ENCODE data around the gene RECK.
A peak's percentile ranks its signal among the peaks of the same experiment; 100 is the strongest.
"Not testable (repeated sequence)": the region's sequence is repeated elsewhere in the genome, so short reads cannot be mapped to it uniquely, and the experiment has no call there.

Gene RECK

GRCh38 chr9:36118201-36118600 is 81.5 kb downstream of the RECK start:
- no peak for DNase-seq (ENCODE audit: low read depth)

GRCh38 chr9:36118706-36119105 is 82.0 kb downstream of the RECK start:
- no peak for DNase-seq (ENCODE audit: low read depth)

- no peak for DNase-seq (ENCODE audit: low read depth)
Observed at GRCh38 chr9:36119476-36119875, 82.8 kb downstream of the RECK start.

GRCh38 chr9:36120705-36121104 is 84.0 kb downstream of the RECK start:
- DNase-seq (ENCODE audit: low read depth) = no peak

GRCh38 chr9:36121971-36122370 is 85.3 kb downstream of the RECK start:
- DNase-seq (ENCODE audit: low read depth) = no peak

- no peak for DNase-seq (ENCODE audit: low read depth)
Observed at GRCh38 chr9:36123515-36123914, 86.8 kb downstream of the RECK start.

GRCh38 chr9:36125062-36125855 is 88.5 kb downstream of the RECK start:
- DNase-seq (ENCODE audit: low read depth) = no peak

GRCh38 chr9:36126016-36126730 is 89.5 kb downstream of the RECK start:
- DNase-seq (ENCODE audit: low read depth) = no peak

- no peak for DNase-seq (ENCODE audit: low read depth)
Observed at GRCh38 chr9:36127652-36128244, 91.0 kb downstream of the RECK start.

- no peak for DNase-seq (ENCODE audit: low read depth)
Observed at GRCh38 chr9:36128349-36128748, 91.6 kb downstream of the RECK start.

GRCh38 chr9:36129139-36129538 is 92.4 kb downstream of the RECK start:
- DNase-seq (ENCODE audit: low read depth) = no peak

- DNase-seq (ENCODE audit: low read depth) = not testable (repeated sequence)
Observed at GRCh38 chr9:36131666-36132065, 95.0 kb downstream of the RECK start.

GRCh38 chr9:36132086-36132485 is 95.4 kb downstream of the RECK start:
- DNase-seq (ENCODE audit: low read depth) = no peak

- no peak for DNase-seq (ENCODE audit: low read depth)
Observed at GRCh38 chr9:36134761-36135505, 98.2 kb downstream of the RECK start.

- no peak for DNase-seq (ENCODE audit: low read depth)
Observed at GRCh38 chr9:36135741-36136271, 99.1 kb downstream of the RECK start.

GRCh38 chr9:36136272-36136893 is 99.7 kb downstream of the RECK start, which contains the start of gene GLIPR2:
GLIPR2 (plus strand) TSS chr9:36136733; CDS start chr9:36136779, 46 bp downstream.
- DNase-seq (ENCODE audit: low read depth) = peak; percentile 68

GRCh38 chr9:36136894-36137391 is 100.2 kb downstream of the RECK start:
- DNase-seq (ENCODE audit: low read depth) = no peak

- DNase-seq (ENCODE audit: low read depth) = no peak
Observed at GRCh38 chr9:36137392-36138004, 100.8 kb downstream of the RECK start.

GRCh38 chr9:36138496-36138895 is 101.8 kb downstream of the RECK start:
- DNase-seq (ENCODE audit: low read depth) = no peak

GRCh38 chr9:36138901-36139300 is 102.2 kb downstream of the RECK start:
- DNase-seq (ENCODE audit: low read depth) = no peak
